Adrenal gland (tissue), 12 donors: Measurements from ENCODE around the gene DPH7. TPM values are rescaled to one million over a fixed set of nuclear protein-coding genes. Genes with fewer than 3 reads are reported as not detected.
"Not testable (repeated sequence)": the region's sequence is repeated elsewhere in the genome, so short reads cannot be mapped to it uniquely, and the experiment has no call there.

Experiments used
- DNase-seq, 7 donors: peaks; one replicate each; pipeline ENCODE4 v3.0.0-alpha.2; 2019 to 2020
- H3K27ac ChIP-seq, 5 donors: fragments of 200-600 bp; sonication (generic) in 4 of 5; 1 replicate in 3 of 5; 2 replicates in 2 of 5; pipeline versions ENCODE4 v1.5.1 to v1.8.0; 2016 to 2020; ENCODE audit warnings: mild to moderate bottlenecking in 1 of 5
- H3K27me3 ChIP-seq: fragments of 200-600 bp; 2 replicates; pipeline ENCODE4 v1.8.0; 2021
- H3K36me3 ChIP-seq, 2 donors: fragments of 200-600 bp; replicated peaks in 1 of 2; 1 replicate in 1 of 2; 2 replicates in 1 of 2; pipeline versions ENCODE4 v1.5.1 to v1.8.0; 2018 to 2022
- H3K4me1 ChIP-seq, 2 donors: fragments of 200-600 bp; replicated peaks in 1 of 2; 1 replicate in 1 of 2; 2 replicates in 1 of 2; pipeline versions ENCODE4 v1.5.1 to v1.8.0; 2018 to 2021
- H3K4me3 ChIP-seq, 4 donors: fragments of 200-600 bp; sonication (generic) in 3 of 4; one replicate each; pipeline ENCODE4 v1.5.1; 2016 to 2018
- H3K9me3 ChIP-seq, 3 donors: fragments of 200-600 bp; sonication (generic) in 1 of 3; replicated peaks in 1 of 3; 1 replicate in 2 of 3; 2 replicates in 1 of 3; pipeline versions ENCODE4 v1.5.1 to v1.8.0; 2016 to 2021
- CTCF ChIP-seq, 6 experiments: fragments of 450-650 bp in 4 of 6; fragments of 200-600 bp in 2 of 6; sonication (generic) in 1 of 6; IDR thresholded peaks; 1 replicate in 5 of 6; 2 replicates in 1 of 6; pipeline versions ENCODE4 v1.5.1 to v1.8.0; 2016 to 2021; ENCODE audit warnings: antibody characterized with exemption in 6 of 6, mild to moderate bottlenecking in 2 of 6, moderate library complexity in 1 of 6
- POLR2A ChIP-seq, 2 donors: fragments of 450-650 bp; IDR thresholded peaks; one replicate each; pipeline ENCODE4 v1.6.1; 2017; ENCODE audit warnings: antibody characterized with exemption in 2 of 2, mild to moderate bottlenecking in 2 of 2, moderate library complexity in 1 of 2
- WGBS, 4 donors: extraction: QIAGEN DNeasy Blood & Tissue Kit in 2 of 4; methylation state at CpG; one replicate each; pipeline versions ENCODE4 v1.1.5 to v1.1.7; 2013 to 2017; 5-methylcytosine and 5-hydroxymethylcytosine counted together
- intact Hi-C, 2 donors: fragments of 100-400 bp; cut with DNase I; formaldehyde crosslinking; loops; one replicate each; pipeline versions ENCODE4 v1.14.1 to v1.15.0; 2022 to 2023
- polyA plus RNA-seq, 3 donors: library from polyadenylated mRNA; stranded (reverse); fragments of 200-250 nt in 2 of 3; fragments of 350-450 nt in 1 of 3; fragmentation: Illumina TruSeq in 1 of 3; extraction: RNeasy Lipid Tissue Mini Kit (QIAGEN cat#74804) in 1 of 3; gene quantifications; one replicate each; pipeline ENCODE4 v1.2.3, GENCODE V29; 2013 to 2014
- total RNA-seq, 9 donors: library from RNA; depleted of rRNA in 4 of 9; stranded (reverse); fragments of >200 nt in 4 of 9; fragments of 120-200 nt in 1 of 9; fragmentation: NEBNext Ultra II Directional in 1 of 9; extraction: Animal tissue kit (Norgen Biotek cat#: 25700) in 1 of 9; gene quantifications; one replicate each; pipeline versions ENCODE4 v1.1.0 to v1.2.4, GENCODE V29; 2013 to 2023
- donor health status: healthy with polysubstance abuse.
- donor health status: Bipolar disorder and iron deficiency.
- donor health status: DM: yes; HTN: yes; CAD: no.
- donor health status: DM: no; HTN: no; CAD: no.
- donor health status: DM: no; HTN: no; CAD: no.
- donor health status: DM: yes; HTN: yes; CAD: no.

The DPH7 gene
- total and polyA plus RNA-seq, 12 donors: 17.2 to 88.3 (median 28.9) TPM

- peaks cover 0 to 9% of the 10 kb centered on the region in 2 donors for H3K4me1 ChIP-seq
- no peaks in the 10 kb centered on the region for H3K9me3 ChIP-seq
- intact Hi-C loops: no loop called here
- no peak overlapping the region for H3K27ac ChIP-seq
- no peak overlapping the region for H3K4me3 ChIP-seq
- H3K36me3 ChIP-seq: no peaks in the 10 kb centered on the region
- no peak for TF ChIP-seq CTCF (IDR thresholded peaks at IDR 0.05)
- TF ChIP-seq POLR2A (IDR thresholded peaks at IDR 0.05): no peak
- DNase-seq: no peak
- H3K27me3 ChIP-seq: no peaks in the 10 kb centered on the region
These were observed 43.7 kb downstream of the DPH7 start for GRCh38 chr9:137535120-137535428.

- no peaks in the 10 kb centered on the region for H3K36me3 ChIP-seq
- H3K9me3 ChIP-seq: no peaks in the 10 kb centered on the region
- no peak overlapping the region for H3K4me3 ChIP-seq
- H3K4me1 ChIP-seq: peaks cover 0 to 9% of the 10 kb centered on the region in 2 donors
- no peak overlapping the region for H3K27ac ChIP-seq
- intact Hi-C loops: no loop called here
- TF ChIP-seq POLR2A (IDR thresholded peaks at IDR 0.05) (no peak), CTCF (IDR thresholded peaks at IDR 0.05) (peak; percentile 54 to 80 (median 60))
- 48 to 58% (median 52%) methylated on average over 18 to 19 of the region's 19 CpGs for WGBS, 4 donors
- peak in 4 of 7 donors; percentile 46 to 73 (median 56) for DNase-seq
- H3K27me3 ChIP-seq: no peaks in the 10 kb centered on the region
These were observed 44.2 kb downstream of the DPH7 start for GRCh38 chr9:137534256-137535119.

- H3K27ac ChIP-seq, intact Hi-C loops, H3K27me3 ChIP-seq, H3K4me1 ChIP-seq, DNase-seq, H3K4me3 ChIP-seq, H3K9me3 ChIP-seq, H3K36me3 ChIP-seq: not testable (repeated sequence)
- WGBS, 4 donors: 76 to 97% (median 87%) methylated on average over 5 to 10 of the region's 10 CpGs
These were observed 45.7 kb downstream of the DPH7 start for GRCh38 chr9:137532891-137533468.

GRCh38 chr9:137531099-137531765 lies 47.5 kb downstream of the DPH7 start:
- 77 to 82% (median 80%) methylated on average over 16 to 17 of the region's 17 CpGs for WGBS, 4 donors
- Histone ChIP-seq H3K9me3 (no peaks in the 10 kb centered on the region), H3K4me1 (peaks cover 0 to 9% of the 10 kb centered on the region in 2 donors), H3K27ac (no peak overlapping the region), H3K4me3 (no peak overlapping the region), H3K27me3 (no peaks in the 10 kb centered on the region), H3K36me3 (no peaks in the 10 kb centered on the region)
- no peak for DNase-seq
- TF ChIP-seq POLR2A (IDR thresholded peaks at IDR 0.05): no peak
- TF ChIP-seq CTCF (IDR thresholded peaks at IDR 0.05): no peak
- intact Hi-C loops: no loop called here
